GM21529 (cell line): Measurements from ENCODE around the gene FAM3B.
"Not testable (repeated sequence)": the region's sequence is repeated elsewhere in the genome, so short reads cannot be mapped to it uniquely, and the experiment has no call there.

ENCODE experiments used
- ATAC-seq: cut with Tn5 transposase; IDR thresholded peaks from one replicate; pipeline ENCODE4 v1.9.1; 2021; ENCODE audit not compliant: unreplicated experiment

The FAM3B gene, protein sequence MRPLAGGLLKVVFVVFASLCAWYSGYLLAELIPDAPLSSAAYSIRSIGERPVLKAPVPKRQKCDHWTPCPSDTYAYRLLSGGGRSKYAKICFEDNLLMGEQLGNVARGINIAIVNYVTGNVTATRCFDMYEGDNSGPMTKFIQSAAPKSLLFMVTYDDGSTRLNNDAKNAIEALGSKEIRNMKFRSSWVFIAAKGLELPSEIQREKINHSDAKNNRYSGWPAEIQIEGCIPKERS

DNA sequence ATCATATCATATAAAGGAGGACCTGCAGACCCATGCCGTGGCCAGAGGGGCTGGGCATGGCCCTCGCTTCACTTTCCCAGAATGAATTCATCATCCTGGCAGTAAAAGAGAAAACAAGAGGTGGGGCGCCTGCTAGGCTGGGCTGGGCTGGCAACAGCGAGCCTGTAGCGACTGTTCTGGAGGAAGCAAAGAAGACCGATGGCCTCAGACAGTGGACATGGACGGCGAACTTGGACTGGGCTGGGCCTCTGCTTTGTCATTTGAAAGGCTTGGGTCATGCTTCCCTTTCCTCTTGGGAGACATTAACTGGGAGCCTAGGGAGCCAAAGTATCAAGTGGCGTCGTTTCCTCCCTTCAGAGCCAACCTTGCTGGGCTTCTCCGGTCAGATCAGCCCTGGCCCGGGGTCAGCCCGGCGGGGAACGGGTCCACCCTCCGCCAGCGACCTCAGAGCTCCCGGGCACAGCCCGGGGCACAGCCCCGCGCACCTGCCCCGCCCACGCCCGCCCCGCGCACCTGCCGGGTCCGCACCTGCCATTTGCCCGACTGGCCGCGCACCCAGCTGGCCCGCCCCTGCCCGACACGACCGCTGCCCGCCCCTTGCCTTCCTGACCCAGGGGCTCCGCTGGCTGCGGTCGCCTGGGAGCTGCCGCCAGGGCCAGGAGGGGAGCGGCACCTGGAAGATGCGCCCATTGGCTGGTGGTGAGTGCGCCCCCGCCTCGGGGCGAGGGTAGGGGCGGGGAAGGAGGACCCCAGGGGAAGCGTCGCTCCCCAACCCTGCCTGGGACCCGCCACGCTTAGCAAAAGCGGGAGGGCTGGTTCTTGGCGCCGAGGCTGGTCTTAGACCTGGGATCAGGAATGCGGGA lies at the start of gene FAM3B:
Gene FAM3B (plus strand): TSS at position 602 of the 863 bp plus-strand sequence. CDS start 79 bp downstream, at position 681.
- ATAC-seq: no peak

DNA sequence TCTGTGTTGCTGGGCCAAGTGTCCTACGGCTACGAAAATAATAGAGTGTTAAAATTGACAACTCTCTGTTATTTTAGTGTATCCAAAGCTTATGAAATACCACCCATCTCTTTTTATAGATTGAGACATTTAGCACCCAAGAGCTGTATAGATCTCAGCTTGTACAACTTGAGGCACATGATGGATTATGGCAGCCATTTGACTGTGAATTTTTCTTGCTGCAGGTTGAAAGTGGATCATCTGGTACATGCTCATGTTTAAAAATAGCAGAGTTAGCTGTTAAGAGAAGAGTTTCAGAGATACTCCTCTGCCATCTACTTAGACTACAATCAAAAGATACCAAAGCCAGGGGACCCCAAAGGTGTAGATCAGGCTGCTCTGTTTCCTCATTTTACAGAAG lies 49.3 kb upstream of the FAM3B start:
- no peak for ATAC-seq

DNA sequence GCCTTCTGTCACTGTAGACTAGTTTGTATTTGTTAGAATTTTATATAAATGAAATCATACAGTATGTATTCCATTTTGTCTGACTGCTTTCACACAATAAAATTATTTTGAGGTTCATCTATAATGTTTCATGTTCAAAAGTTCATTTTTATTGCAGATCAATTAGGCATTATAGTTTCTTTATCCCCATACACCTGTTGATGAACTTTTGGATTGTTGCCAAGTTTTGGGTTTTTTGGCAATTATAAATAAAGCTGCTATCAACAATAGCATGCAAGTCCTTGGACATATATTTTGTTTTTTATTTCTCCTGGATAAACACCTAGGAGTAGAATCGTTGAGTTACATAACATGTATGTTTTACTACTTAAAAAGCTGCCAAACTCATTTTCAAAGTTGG lies 47.1 kb upstream of the FAM3B start:
- no peak for ATAC-seq

DNA sequence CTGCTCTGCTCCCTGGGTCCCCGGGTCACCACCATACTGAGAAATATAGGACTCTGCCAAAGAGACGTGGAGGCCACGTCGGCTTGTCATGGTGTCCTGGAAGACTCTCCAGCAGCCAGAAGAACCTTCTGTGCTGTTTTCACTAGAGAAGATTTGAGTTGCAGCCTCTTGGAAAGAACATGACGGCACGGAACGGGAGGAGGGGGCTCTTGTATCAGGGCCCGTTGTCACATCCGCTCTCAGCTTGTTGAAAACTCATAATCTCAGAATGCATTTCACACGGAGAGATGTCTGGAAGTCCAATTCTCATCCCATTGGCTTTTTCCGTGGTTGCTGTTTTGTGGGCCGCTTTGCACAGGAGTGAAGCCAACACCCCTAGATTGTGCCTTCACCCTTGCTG lies 39.4 kb upstream of the FAM3B start:
- no peak for ATAC-seq

DNA sequence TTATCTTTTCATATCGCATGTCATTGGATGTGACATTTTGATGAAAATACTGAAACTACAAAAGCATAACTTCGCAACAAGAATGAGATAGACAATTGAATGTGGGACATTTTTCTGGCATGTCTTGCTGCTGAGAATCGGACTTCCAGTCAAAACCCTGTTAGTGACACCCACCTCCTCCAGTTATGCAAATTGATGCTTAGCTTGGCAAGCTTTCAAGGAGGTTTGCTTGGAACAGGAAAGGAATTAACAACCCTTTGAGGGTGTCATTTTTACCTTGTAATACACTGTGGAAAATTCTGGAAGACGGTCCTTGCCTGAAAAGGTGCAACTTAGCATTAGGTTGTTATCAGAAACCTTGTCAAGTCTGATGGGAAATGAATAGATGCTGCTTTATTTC lies 38.8 kb upstream of the FAM3B start:
- no peak for ATAC-seq

DNA sequence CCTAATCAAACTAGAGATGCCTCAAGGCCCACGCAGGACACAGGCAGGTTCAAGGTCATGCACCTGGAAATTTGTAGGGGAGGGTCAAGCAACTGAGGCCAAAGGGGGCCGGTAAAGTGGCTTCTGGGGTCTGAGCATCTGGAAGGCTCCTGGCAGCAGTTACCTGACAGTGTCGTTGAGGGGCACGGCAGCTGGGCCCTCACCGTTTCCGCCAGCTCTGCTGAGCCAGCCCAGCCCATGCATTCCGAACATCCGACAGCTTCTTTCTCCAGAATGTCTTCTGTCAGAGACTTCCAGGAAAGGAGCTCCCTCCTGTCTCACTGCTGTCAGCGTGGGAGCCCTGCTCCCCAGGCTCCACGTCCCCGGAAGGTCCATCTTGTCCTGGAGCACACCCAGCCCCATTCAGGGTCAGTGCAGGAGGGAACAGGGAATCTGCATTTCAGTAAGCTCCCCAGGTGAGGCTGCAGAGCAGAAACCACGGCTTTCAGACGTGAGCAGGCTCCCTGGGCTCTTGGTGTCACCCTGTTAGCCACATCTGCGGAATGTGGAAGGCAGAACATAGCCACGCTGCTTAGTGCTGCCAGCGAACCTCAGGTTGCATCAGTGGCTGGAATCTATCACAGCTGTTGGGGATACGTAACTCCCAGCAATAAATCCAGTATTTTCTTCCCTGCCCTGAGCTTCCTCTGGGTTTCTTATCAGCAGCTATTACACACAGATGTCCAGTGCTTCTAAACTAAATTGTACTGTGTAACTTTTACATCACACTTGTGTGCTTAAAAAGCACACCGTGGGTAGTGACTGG lies 36.3 kb upstream of the FAM3B start:
- no peak for ATAC-seq

DNA sequence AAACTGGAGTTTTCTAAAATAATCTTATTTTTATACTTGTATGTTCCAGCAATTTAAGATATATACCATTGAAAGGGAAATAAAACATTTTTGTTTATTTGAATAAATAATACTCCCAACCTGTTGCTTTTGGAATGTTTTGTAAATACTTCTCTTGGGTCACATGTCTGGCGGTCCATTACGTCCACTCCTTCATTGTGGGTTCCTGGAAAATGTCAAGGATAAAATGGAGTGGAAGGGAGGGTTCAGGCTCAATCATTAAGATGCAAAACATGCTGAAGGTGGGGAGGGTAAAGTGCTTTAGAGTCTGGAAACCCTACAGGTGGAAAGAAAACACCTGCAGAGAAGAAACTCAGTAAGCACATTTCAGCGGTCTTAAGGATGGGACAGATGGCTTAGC lies 34.2 kb upstream of the FAM3B start:
- ATAC-seq: no peak

DNA sequence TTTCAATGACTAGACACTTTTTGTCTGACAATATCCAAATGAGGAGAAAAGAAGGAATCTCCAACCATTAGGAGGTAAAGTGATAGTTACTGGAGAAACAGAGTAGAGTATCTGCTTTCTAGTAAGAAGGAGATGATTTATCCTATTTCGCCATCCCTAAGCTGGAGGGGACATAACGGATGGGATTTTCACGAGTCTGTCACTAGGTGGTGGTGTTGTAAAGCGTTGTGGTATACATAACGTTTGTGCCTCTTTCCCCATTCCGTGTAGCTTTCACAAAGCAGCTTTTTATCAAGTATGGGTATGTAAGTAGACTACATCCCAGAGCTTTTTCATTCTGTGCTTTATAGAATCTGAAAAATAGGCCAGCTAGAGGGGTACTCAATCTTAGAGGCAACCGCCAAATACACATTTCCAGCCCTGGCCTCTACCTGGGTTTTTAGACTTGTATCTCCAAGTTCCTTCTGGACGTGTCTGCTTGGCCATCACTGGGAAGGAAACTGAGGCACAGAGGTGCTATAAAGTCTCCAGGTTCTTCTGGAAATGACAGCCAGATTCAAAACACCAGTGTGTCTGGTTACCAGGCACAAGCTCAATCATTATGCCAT lies 33.3 kb upstream of the FAM3B start:
- no peak for ATAC-seq

DNA sequence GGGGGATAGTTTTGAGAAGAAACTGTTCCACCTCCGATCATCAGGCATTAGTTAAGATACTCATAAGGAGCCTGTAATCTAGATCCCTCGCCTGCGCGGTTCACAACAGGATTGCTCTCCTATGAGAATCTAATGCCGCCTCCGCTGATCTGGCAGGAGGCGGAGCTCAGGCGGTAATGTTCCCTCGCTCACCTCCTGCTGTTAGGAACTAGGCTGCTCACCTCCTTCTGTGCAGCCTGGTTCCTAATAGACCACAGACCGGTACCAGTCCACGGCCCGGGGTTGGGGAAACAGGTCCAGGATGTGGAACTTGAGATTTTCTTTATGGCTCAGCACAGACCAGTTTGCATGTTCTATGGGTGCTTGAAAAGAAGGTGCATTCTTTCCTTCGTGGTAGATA lies 27.2 kb upstream of the FAM3B start:
- no peak for ATAC-seq

DNA sequence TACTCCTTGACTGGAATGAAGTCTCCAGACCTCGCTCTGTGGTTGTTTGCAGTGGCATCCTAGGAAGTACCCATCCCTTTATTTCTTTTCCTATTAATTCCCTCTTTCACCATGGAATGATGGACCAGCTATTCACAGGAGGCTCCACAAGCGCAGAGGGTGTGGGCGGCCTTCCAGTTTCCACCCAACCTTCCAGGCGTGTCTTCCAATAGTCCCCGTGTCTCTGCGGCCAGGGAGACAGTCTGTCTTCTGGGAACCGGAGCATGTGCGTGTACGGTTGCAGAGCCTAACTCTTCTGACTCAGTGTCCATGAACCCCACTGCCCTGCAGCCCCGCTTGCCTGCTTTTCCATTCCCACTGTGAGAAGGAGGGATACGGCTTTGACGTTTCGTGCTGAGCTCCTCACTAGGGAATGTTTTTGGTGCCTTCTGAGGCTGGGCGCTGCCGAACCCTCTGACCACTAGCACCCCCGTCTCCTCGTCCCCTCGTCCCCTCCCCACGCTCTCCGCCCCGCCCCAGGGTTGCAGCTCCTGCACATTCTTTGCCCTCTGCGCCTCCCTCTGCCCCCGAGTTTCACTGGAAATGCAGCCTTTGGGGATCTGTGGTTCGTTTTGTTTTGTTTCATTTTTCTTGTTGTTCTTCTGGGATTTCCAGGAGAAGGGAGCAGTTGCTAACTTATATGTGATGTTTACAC lies 26.3 kb upstream of the FAM3B start:
- no peak for ATAC-seq

DNA sequence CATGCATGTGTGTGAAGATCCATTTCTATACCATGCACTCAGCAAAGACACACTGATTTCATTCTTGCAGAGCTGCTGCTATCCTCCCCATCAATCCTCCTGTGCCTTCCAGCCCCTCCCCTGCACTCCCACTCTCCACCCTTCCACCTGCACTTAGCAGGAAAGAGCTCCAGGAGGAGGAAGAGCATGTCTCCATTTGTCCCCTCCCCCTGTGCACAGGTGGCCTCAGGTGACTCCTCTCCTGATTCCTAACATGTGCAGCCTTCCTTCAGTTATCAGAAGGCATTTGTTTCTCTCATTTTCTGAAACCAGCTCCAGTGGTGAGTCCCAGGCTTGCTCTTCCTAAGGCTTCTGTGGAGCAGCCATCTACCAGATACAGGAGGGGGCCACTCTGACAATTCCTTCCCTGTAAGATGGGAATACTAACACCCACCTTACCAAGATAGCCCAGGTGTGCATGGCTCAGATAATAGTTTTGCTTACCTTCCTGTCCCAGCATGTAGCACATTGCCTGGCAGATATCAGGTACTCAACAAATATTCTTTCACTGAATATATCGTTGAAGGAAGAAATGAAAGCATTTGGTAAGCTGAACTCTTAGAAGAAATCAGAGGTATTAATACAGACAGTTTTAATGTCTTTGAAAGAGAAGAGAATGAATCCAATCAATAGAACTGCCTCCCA lies 21.9 kb upstream of the FAM3B start:
- no peak for ATAC-seq

DNA sequence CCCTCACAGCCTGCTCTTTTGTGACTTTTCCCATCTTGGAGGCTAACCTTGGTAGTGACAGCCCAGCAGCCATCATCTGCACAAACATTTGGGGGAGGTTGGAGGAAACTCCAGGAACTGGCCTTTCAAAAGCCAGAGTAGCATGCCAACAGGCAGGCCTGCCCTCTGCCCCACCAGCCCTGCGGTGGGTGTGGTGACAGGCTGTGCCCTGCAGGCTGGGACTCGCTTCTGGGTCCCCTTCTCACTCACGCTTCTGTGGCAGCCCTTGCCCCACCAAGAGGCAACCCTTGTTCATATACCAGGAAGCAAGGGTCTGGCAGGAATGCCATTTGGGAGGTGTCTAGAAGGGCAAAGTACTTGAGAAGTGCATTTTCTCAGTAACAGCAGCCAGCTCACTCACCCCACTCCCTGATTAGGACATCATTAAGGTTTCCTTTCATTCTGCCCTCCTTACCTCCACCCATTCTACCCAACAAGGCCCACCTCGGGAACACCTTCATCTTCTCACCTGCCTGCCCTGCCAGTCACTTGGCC lies 20.8 kb upstream of the FAM3B start:
- no peak for ATAC-seq

DNA sequence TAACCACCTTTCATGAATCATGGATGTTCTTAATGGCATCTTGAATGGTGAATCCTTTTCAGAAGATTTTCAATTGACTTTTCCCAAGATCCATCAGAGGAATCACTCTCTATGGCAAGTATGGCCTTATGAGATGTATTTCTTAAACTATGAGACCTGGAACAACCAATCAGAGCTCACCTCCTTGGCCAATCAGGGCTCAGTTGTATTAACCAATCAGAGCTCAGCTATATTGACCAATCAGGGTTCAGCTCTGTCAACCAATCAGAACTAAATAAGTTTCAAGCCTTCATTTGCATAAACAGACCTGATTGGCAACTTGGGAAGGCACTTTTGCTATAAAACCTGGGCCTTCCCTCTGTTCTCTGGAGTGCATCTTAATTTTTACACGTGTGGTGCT lies 13.6 kb upstream of the FAM3B start:
- ATAC-seq: no peak

DNA sequence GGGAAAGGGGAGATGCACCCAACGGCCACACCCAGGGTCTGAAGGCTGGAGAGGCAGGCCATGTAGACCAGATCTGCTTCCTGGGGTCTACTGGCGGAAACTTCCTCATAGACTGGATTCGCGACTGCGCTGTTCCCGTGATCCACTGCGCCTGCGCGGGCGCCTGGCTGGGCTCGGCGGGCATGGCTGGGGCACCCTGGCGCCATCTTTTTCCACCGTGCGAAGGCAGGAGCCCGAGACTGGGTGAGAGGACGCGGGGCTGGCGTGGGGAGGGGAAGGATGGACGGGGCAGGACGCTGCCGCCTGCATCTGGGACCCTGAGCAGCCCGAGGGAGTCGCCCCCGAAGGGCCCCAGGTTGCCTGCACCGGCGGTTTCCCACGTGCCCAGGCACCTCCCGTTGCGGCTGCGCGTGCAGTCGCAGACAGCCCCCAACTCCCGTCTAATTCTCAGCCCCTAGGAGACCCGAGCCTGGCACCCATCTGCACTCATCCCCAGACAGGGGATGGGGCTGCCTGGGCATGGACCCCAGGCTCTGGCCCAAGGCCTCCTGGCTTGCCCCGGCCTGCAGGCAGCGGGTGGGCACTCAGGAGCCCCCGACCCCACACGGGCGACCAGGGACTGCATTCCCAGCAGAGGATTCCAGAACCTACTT lies 12.4 kb upstream of the FAM3B start:
- ATAC-seq: no peak

DNA sequence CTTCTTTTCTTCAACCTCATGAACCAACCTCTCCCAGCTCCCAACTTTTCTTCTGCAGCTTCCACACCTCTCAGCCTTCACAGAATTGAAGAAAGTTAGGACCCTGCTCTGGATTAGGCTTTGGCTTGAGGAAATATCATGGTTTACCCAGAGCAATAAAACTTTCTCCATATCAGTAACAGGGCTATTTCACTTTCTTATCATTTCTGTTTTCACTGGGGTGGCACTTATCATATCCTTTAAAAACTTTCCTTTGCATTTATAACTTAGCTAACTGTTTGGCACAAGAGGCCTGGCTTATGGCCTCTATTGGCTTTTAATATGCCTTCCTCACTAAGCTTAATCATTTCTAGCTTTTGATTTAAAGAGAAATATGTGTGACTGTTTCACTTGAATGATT lies 9.4 kb upstream of the FAM3B start:
- ATAC-seq: no peak

DNA sequence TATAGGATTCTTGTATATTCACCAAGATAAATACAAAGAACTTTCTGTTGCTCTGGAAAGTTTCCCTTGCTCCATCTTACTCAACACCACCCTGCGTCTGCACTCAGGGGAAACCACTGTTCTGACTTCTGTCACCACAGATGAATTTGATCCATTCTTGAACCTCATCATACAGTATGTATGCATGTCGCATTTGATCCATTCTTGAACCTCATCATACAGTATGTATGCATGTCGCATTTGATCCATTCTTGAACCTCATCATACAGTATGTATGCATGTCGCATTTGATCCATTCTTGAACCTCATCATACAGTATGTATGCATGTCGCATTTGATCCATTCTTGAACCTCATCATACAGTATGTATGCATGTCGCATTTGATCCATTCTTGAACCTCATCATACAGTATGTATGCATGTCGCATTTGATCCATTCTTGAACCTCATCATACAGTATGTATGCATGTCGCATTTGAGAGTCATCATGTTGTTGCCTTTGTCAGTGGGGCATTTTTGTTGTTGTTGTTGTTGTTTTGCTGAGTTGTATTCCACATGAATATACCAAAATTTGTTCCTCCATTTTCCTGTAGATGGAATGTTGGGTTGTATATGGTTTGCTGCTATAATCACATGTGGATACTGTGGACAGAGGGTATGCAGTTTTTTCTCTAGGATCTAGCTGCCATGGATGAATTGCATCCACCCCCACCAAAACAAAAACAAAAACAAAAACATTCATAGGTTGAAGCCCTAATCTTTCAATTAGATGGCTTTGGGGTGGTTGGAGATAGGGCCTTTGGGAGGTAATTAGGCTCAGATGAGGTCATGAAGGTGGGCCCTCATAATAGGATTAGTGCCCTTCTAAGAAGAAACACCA lies 3.1 kb upstream of the FAM3B start:
- not testable (repeated sequence) for ATAC-seq

DNA sequence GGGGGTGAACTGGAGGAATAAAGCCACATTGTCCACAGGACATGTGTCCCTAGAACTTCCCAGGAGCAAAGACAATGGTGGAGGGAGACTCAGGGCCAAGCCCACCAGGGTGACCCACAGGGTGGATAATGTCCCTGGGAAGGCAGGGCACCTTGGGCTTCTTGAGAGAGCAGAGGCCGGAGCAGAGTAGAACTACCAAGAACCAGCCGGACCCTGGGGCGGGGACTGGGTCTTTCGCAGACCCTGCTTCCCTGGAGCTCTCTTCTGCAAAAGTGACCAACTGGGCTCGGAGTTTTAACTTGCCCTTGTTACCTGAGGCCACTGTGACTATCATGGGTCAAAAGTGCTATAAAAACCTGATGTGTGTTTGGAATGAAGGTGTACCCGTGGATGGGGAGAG lies 875 bp upstream of the FAM3B start:
- ATAC-seq: no peak

DNA sequence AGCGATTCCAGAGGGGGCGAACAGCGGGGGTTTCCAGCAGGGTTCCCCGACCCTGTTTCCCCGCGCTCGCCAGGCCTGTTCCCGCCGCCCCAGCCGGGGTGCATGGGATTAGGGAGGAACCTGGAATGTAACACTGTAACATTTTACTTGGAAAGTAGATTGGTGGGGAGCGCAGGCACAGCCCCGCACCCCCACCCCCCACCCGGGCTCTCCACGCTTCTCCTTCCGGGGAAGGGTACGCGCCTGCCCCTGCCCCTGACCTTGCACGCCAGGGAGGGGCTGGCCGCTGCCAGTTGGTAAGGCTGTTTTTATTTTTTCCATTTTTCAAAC lies 427 bp downstream of the FAM3B start:
- no peak for ATAC-seq

DNA sequence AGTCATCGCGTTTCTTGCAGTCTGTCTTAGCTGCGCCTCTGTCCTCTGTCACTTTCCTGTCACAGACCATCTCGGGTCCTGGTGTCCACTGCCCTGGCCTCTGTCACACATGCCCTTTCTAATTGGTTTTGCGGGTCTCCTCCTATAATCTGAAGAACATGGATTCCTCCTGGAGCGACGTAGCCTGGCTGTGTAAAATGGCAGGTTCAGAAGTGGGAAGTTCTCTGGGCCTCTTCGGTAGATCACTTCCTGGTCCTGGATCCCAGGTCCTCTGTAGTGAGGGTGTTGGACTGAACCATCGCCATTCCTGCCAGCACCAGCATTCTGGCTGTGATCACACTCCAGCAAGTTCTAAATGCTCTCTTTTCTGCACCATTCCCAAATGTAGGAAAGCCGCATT lies 857 bp downstream of the FAM3B start:
- ATAC-seq: no peak
